T-cell (primary cell): ENCODE data around the gene CBS. TPM values are rescaled to one million over a fixed set of nuclear protein-coding genes. Genes with fewer than 3 reads are reported as not detected.

ENCODE experiments used
- ATAC-seq, 4 experiments: fragments of 200-7000 bp in 3 of 4; fragments of 150-1000 bp in 1 of 4; cut with Tn5 transposase; replicated peaks in 1 of 4; 1 replicate in 3 of 4; 2 replicates in 1 of 4; pipeline ENCODE4 v1.10.0; 2021; ENCODE audit warnings: moderate library complexity in 3 of 4, mild to moderate bottlenecking in 2 of 4, moderate number of reproducible peaks in 1 of 4
- CTCF ChIA-PET, 2 donors: fragments of 300-600 bp; sonication (Branson Sonifier 250); formaldehyde crosslinking; loops; one replicate each; lab custom pipeline; 2022; ENCODE audit warnings: antibody characterized with exemption in 2 of 2; lab: Charles Lee
- POLR2A ChIA-PET, 2 donors: fragments of 300-600 bp; sonication (Branson Sonifier 250); formaldehyde crosslinking; loops; one replicate each; lab custom pipeline; 2022; ENCODE audit warnings: antibody characterized with exemption in 2 of 2; lab: Charles Lee
- DNase-seq, 35 experiments: peaks; one replicate each; pipeline versions ENCODE4 v3.0.0 to v3.0.0-alpha.2; 2013 to 2023
- H3K27ac ChIP-seq: one replicate; pipeline ENCODE4 v1.5.1; 2013; ENCODE audit warnings: low read length
- H3K27me3 ChIP-seq, 2 experiments: replicated peaks in 1 of 2; 1 replicate in 1 of 2; 2 replicates in 1 of 2; pipeline versions ENCODE4 v1.6.1 to v1.7.0; 2013; ENCODE audit warnings: low read length in 1 of 2, mixed read lengths in 1 of 2; ENCODE audit not compliant: control insufficient read depth in 2 of 2, insufficient read depth in 2 of 2; ENCODE audit errors: extremely low read depth in 1 of 2
- H3K36me3 ChIP-seq, 2 donors: 1 replicate in 1 of 2; 2 replicates in 1 of 2; pipeline versions ENCODE4 v1.6.1 to v1.7.0; 2013; ENCODE audit warnings: low read length in 1 of 2; ENCODE audit not compliant: control insufficient read depth in 2 of 2, insufficient read depth in 1 of 2; ENCODE audit errors: extremely low read depth in 1 of 2
- H3K4me1 ChIP-seq, 2 experiments: 1 replicate in 1 of 2; 2 replicates in 1 of 2; pipeline versions ENCODE4 v1.6.1 to v1.7.0; 2013; ENCODE audit warnings: low read length in 2 of 2, mixed read lengths in 1 of 2; ENCODE audit not compliant: insufficient read depth in 2 of 2, control insufficient read depth in 1 of 2; ENCODE audit errors: extremely low read depth in 1 of 2
- H3K4me3 ChIP-seq, 2 donors: 1 replicate in 1 of 2; 2 replicates in 1 of 2; pipeline versions ENCODE4 v1.5.1 to v1.7.0; 2013; ENCODE audit warnings: mild to moderate bottlenecking in 2 of 2, low read length in 1 of 2, moderate library complexity in 1 of 2; ENCODE audit not compliant: control insufficient read depth in 1 of 2; ENCODE audit errors: extremely low read depth in 1 of 2
- H3K9me3 ChIP-seq: 2 replicates; pipeline ENCODE4 v1.7.0; 2013
- H3K27ac Mint-ChIP-seq, 2 donors: one replicate each; pipeline ENCODE4 v1.8.0; 2020 to 2021; ENCODE audit warnings: mild to moderate bottlenecking in 2 of 2, mixed read lengths in 2 of 2
- H3K27me3 Mint-ChIP-seq, 2 donors: one replicate each; pipeline ENCODE4 v1.8.0; 2021 to 2022; ENCODE audit warnings: mixed read lengths in 2 of 2
- H3K36me3 Mint-ChIP-seq: one replicate; pipeline ENCODE4 v1.8.0; 2021; ENCODE audit warnings: mixed read lengths
- H3K4me1 Mint-ChIP-seq, 3 donors: one replicate each; pipeline ENCODE4 v1.8.0; 2020 to 2022; ENCODE audit warnings: mixed read lengths in 3 of 3, mild to moderate bottlenecking in 1 of 3
- H3K4me3 Mint-ChIP-seq, 3 donors: one replicate each; pipeline ENCODE4 v1.8.0; 2020 to 2022; ENCODE audit warnings: mild to moderate bottlenecking in 3 of 3, mixed read lengths in 3 of 3, moderate library complexity in 3 of 3
- H3K9me3 Mint-ChIP-seq, 3 donors: one replicate each; pipeline ENCODE4 v1.8.0; 2020 to 2022; ENCODE audit warnings: mixed read lengths in 3 of 3
- WGBS: methylation state at CpG from one replicate; pipeline ENCODE4 v1.1.5; 2013; ENCODE audit warnings: missing lambda C conversion rate; ENCODE audit not compliant: insufficient coverage; 5-methylcytosine and 5-hydroxymethylcytosine counted together
- total RNA-seq, 35 experiments: library from RNA in 6 of 35; stranded (reverse) in 6 of 35; fragments of 120-200 nt in 1 of 35; gene quantifications; one replicate each; pipeline versions ENCODE4 v1.2.1 to v1.2.4 and lab custom pipeline; 2013 to 2026

The CBS gene
- total RNA-seq, 5 donors from 2014 or later (not counting 1 experiment from before 2014, with no cell fraction given) = 0.65 to 5.5 (median 3.7) TPM; not detected in 1

- POLR2A ChIA-PET = no interaction called here
- Mint-ChIP-seq H3K27me3 (no peaks in the 10 kb centered on the region), H3K4me3 (no peak overlapping the region), H3K36me3 (peaks cover 47% of the 10 kb centered on the region), H3K9me3 (no peaks in the 10 kb centered on the region), H3K4me1 (no peaks in the 10 kb centered on the region), H3K27ac (no peak overlapping the region)
- Histone ChIP-seq H3K36me3 (peaks cover 5 to 69% of the 10 kb centered on the region in 2 donors), H3K4me1 (no peaks in the 10 kb centered on the region), H3K4me3 (no peak overlapping the region), H3K27ac (no peak overlapping the region), H3K27me3 (no peaks in the 10 kb centered on the region), H3K9me3 (no peaks in the 10 kb centered on the region)
- CTCF ChIA-PET = no interaction called here
- DNase-seq (no peak), ATAC-seq (no peak)
- 95% methylated on average over 12 of the region's 28 CpGs for WGBS
Observed at GRCh38 chr21:43021756-43022600, 53.7 kb downstream of the CBS start.

- 98% methylated on average over 9 of the region's 10 CpGs for WGBS
- H3K36me3 ChIP-seq = peaks cover 5 to 74% of the 10 kb centered on the region in 2 donors
Observed at GRCh38 chr21:43021191-43021590, 54.4 kb downstream of the CBS start.

GRCh38 chr21:43020771-43021170, 54.9 kb downstream of the CBS start:
- WGBS = 89% methylated on average over 4 of the region's 6 CpGs
- H3K27ac ChIP-seq = no peak overlapping the region
- no peaks in the 10 kb centered on the region for H3K9me3 ChIP-seq
- ATAC-seq (no peak), DNase-seq (no peak)
- ChIA-PET POLR2A (no interaction called here), CTCF (no interaction called here)
- H3K4me1 ChIP-seq = no peaks in the 10 kb centered on the region
- H3K27ac Mint-ChIP-seq = no peak overlapping the region
- H3K36me3 ChIP-seq = peaks cover 5 to 78% of the 10 kb centered on the region in 2 donors
- peaks cover 0 to 4% (median 2%) of the 10 kb centered on the region in 3 donors for H3K4me1 Mint-ChIP-seq
- H3K27me3 Mint-ChIP-seq = no peaks in the 10 kb centered on the region
- peaks cover 56% of the 10 kb centered on the region for H3K36me3 Mint-ChIP-seq
- H3K4me3 Mint-ChIP-seq = no peak overlapping the region
- no peaks in the 10 kb centered on the region for H3K27me3 ChIP-seq
- no peak overlapping the region for H3K4me3 ChIP-seq
- H3K9me3 Mint-ChIP-seq = no peaks in the 10 kb centered on the region

More at GRCh38 chr21:43021191-43021590, 54.4 kb downstream of the CBS start:
- no peak overlapping the region for H3K27ac Mint-ChIP-seq
- H3K36me3 Mint-ChIP-seq = peaks cover 51% of the 10 kb centered on the region
- no peaks in the 10 kb centered on the region for H3K9me3 Mint-ChIP-seq
- DNase-seq (no peak), ATAC-seq (no peak)
- H3K4me3 Mint-ChIP-seq = no peak overlapping the region
- no peak overlapping the region for H3K4me3 ChIP-seq
- ChIA-PET CTCF (no interaction called here), POLR2A (no interaction called here)
- H3K9me3 ChIP-seq = no peaks in the 10 kb centered on the region
- no peaks in the 10 kb centered on the region for H3K27me3 Mint-ChIP-seq
- peaks cover 0 to 2% (median 0%) of the 10 kb centered on the region in 3 donors for H3K4me1 Mint-ChIP-seq
- no peaks in the 10 kb centered on the region for H3K27me3 ChIP-seq
- H3K4me1 ChIP-seq = no peaks in the 10 kb centered on the region
- no peak overlapping the region for H3K27ac ChIP-seq

- WGBS = 80% methylated on average over 1 of the region's 13 CpGs
- no peak overlapping the region for H3K27ac Mint-ChIP-seq
- peaks cover 51% of the 10 kb centered on the region for H3K36me3 Mint-ChIP-seq
Observed at GRCh38 chr21:43020177-43020576, 55.5 kb downstream of the CBS start.

GRCh38 chr21:43018519-43018918, 57.1 kb downstream of the CBS start:
- Histone ChIP-seq H3K27me3 (no peaks in the 10 kb centered on the region), H3K9me3 (no peaks in the 10 kb centered on the region), H3K4me3 (no peak overlapping the region), H3K4me1 (no peaks in the 10 kb centered on the region), H3K36me3 (peaks cover 5 to 68% of the 10 kb centered on the region in 2 donors), H3K27ac (no peak overlapping the region)
- no peak overlapping the region for H3K27ac Mint-ChIP-seq
- ChIA-PET CTCF (no interaction called here), POLR2A (no interaction called here)
- DNase-seq (no peak), ATAC-seq (no peak)
- H3K4me3 Mint-ChIP-seq = no peak overlapping the region
- 100% methylated on average over 8 of the region's 10 CpGs for WGBS
- peaks cover 52% of the 10 kb centered on the region for H3K36me3 Mint-ChIP-seq
- H3K4me1 Mint-ChIP-seq = peaks cover 0 to 6% (median 5%) of the 10 kb centered on the region in 3 donors
- no peaks in the 10 kb centered on the region for H3K27me3 Mint-ChIP-seq
- H3K9me3 Mint-ChIP-seq = no peaks in the 10 kb centered on the region

More at GRCh38 chr21:43020177-43020576, 55.5 kb downstream of the CBS start:
- Histone ChIP-seq H3K27ac (no peak overlapping the region), H3K27me3 (no peaks in the 10 kb centered on the region), H3K4me3 (no peak overlapping the region), H3K4me1 (no peaks in the 10 kb centered on the region), H3K36me3 (peaks cover 5 to 72% of the 10 kb centered on the region in 2 donors), H3K9me3 (no peaks in the 10 kb centered on the region)
- DNase-seq (no peak), ATAC-seq (no peak)
- ChIA-PET POLR2A (no interaction called here), CTCF (no interaction called here)
- Mint-ChIP-seq H3K4me3 (no peak overlapping the region), H3K9me3 (no peaks in the 10 kb centered on the region), H3K27me3 (no peaks in the 10 kb centered on the region), H3K4me1 (peaks cover 0 to 6% (median 5%) of the 10 kb centered on the region in 3 donors)

GRCh38 chr21:43016728-43017127, 58.9 kb downstream of the CBS start:
- Histone ChIP-seq H3K4me3 (no peak overlapping the region), H3K27ac (no peak overlapping the region), H3K36me3 (peaks cover 14 to 65% of the 10 kb centered on the region in 2 donors), H3K4me1 (no peaks in the 10 kb centered on the region), H3K27me3 (no peaks in the 10 kb centered on the region), H3K9me3 (no peaks in the 10 kb centered on the region)
- Mint-ChIP-seq H3K9me3 (no peaks in the 10 kb centered on the region), H3K27ac (no peak overlapping the region), H3K4me3 (no peak overlapping the region), H3K27me3 (no peaks in the 10 kb centered on the region), H3K36me3 (peaks cover 47% of the 10 kb centered on the region), H3K4me1 (peaks cover 0 to 6% (median 5%) of the 10 kb centered on the region in 3 donors)
- WGBS = 100% methylated on average over 2 of the region's 13 CpGs
- CTCF ChIA-PET = interaction anchor here in 1 of 2 donors (0.8 kb wide), 1 partner anchor 194 kb away, joined by 4 read pairs; no protein-coding TSS in a partner anchor
- DNase-seq (no peak), ATAC-seq (no peak)
- POLR2A ChIA-PET = interaction anchor here in 1 of 2 donors (0.5 kb wide), 1 partner anchor 140 kb away, joined by 7 read pairs; no protein-coding TSS in a partner anchor
